Activated gamma-delta T cell (primary cell): ENCODE results near the gene SDK2.

Experiments
- DNase-seq: peaks from one replicate; lab custom pipeline; 2025; lab: John Stamatoyannopoulos, UW

Gene SDK2

GRCh38 chr17:73533781-73534180 lies 110.5 kb downstream of the SDK2 start:
- DNase-seq = no peak

GRCh38 chr17:73533127-73533526 lies 111.1 kb downstream of the SDK2 start:
- no peak for DNase-seq

GRCh38 chr17:73532421-73532901 lies 111.8 kb downstream of the SDK2 start:
- DNase-seq = no peak

- no peak for DNase-seq
Measured at GRCh38 chr17:73531158-73531557, 113.1 kb downstream of the SDK2 start.

GRCh38 chr17:73528679-73529078 lies 115.6 kb downstream of the SDK2 start:
- no peak for DNase-seq

- DNase-seq = no peak
Measured at GRCh38 chr17:73526952-73527351, 117.3 kb downstream of the SDK2 start.

- no peak for DNase-seq
Measured at GRCh38 chr17:73524941-73525679, 119.1 kb downstream of the SDK2 start.

GRCh38 chr17:73522696-73523095 lies 121.5 kb downstream of the SDK2 start:
- DNase-seq = no peak

GRCh38 chr17:73522107-73522506 lies 122.1 kb downstream of the SDK2 start:
- DNase-seq = no peak

GRCh38 chr17:73521376-73521775 lies 122.9 kb downstream of the SDK2 start:
- DNase-seq = no peak

GRCh38 chr17:73520369-73520761 lies 123.9 kb downstream of the SDK2 start:
- DNase-seq = no peak

GRCh38 chr17:73519714-73520368 lies 124.4 kb downstream of the SDK2 start:
- DNase-seq = no peak

GRCh38 chr17:73519011-73519410 lies 125.2 kb downstream of the SDK2 start:
- DNase-seq = no peak

GRCh38 chr17:73516431-73516830 lies 127.8 kb downstream of the SDK2 start:
- DNase-seq = no peak

- no peak for DNase-seq
Measured at GRCh38 chr17:73514146-73514863, 129.9 kb downstream of the SDK2 start.

GRCh38 chr17:73513426-73513825 lies 130.8 kb downstream of the SDK2 start:
- no peak for DNase-seq

- no peak for DNase-seq
Measured at GRCh38 chr17:73511719-73512115, 132.5 kb downstream of the SDK2 start.

- DNase-seq = no peak
Measured at GRCh38 chr17:73510981-73511718, 133.1 kb downstream of the SDK2 start.

- no peak for DNase-seq
Measured at GRCh38 chr17:73508931-73509605, 135.2 kb downstream of the SDK2 start.

- DNase-seq = no peak
Measured at GRCh38 chr17:73508057-73508930, 136.0 kb downstream of the SDK2 start.
